ENCODE data around the gene EPB41L4B. TPM values are rescaled to one million over a fixed set of nuclear protein-coding genes. Genes with fewer than 3 reads are reported as not detected.

The EPB41L4B gene
- polyA plus RNA-seq, 10 donors: 4.0 to 12.7 (median 8.8) TPM

GRCh38 chr9:109205526-109205925 lies 115.3 kb downstream of the EPB41L4B start:
- no peak for DNase-seq

DNA sequence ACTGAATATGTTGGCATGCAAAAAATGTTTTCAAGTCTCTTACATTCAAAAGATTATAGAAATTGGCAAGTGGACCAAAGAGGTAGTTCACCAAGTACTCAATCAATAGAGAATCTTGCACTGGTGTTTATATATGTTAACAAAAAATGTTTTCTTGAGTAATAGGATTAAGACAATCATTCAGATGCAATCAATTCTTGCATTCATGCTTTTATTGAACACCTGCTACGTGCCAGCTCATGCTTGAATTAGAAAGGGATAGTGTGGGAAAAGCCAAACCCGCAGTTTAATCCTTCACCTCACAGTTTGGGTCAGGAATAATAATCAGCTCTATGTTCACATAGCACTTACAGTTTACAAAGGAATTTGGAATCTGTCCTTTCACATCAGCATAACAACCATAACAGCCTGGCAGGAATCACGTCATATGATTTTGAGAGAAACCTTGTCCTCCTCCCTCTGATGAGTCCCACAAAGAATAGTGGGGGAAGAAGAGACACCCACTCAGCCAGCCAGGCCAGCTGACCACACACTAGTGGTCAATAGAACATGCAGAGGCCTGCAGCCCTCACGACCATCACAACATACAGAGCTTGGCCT lies 117.0 kb downstream of the EPB41L4B start:
- DNase-seq: no peak

- DNase-seq: no peak
Observed at GRCh38 chr9:109199676-109200075, 121.2 kb downstream of the EPB41L4B start.

DNA sequence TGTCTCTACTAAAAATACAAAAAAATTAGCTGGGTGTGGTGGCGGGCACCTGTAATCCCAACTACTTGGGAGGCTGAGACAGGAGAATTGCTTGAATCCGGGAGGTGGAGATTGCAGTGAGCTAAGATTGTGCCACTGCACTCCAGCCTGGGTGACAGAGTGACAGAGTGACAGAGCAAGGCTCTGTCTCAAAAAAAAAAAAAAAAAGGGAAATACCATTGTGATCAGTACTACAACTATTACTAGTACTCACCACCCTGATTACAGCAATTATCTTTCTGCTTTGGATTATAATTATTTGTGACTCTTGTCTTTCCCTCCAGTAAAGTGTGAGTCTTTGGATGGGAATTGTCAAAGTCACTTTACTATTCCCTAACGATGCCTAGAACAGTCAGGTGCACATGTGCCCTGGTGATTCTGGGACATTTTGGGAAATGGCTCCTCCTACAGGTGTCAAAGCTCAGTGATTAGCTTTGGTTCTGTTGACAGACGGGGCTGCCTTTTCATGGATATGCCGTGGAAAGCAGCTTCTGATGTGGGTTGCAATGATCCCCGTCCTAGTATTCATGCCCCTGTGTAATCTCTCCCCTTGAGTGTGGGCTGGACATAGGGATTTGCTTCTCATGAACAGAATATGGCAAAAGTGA lies 122.0 kb downstream of the EPB41L4B start:
- no peak for DNase-seq

GRCh38 chr9:109193974-109194556 lies 126.8 kb downstream of the EPB41L4B start:
- no peak for DNase-seq

DNA sequence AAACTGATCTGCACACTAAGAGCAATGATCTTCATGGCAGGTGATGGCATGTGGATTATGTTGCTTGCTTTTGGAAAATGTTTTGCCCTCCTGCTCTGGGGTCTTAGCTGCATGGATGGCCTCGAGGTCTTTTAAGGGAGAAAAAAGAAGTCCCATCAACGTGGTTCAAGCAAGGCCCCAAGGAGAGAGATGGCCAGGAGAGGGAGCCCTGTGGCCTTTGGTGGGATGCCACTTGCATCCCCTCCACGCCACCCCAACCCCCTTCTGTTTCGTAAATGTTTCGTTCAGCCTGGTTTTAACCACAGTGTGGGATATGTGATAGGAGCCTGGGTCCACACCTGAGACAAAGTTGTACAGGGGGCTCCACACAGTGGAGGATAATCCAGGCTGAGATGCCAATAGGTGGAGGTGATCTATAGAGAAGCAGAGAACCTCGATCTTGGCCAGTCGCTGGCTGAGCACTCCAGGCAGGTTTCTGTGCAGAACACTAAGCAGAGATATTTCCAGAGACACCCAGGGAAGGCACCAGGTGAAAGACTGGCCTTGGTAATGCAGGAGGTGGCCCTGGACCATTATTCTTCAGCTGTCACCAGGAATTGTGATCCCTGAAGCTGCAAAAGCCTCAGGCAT lies 128.0 kb downstream of the EPB41L4B start:
- DNase-seq: no peak

DNA sequence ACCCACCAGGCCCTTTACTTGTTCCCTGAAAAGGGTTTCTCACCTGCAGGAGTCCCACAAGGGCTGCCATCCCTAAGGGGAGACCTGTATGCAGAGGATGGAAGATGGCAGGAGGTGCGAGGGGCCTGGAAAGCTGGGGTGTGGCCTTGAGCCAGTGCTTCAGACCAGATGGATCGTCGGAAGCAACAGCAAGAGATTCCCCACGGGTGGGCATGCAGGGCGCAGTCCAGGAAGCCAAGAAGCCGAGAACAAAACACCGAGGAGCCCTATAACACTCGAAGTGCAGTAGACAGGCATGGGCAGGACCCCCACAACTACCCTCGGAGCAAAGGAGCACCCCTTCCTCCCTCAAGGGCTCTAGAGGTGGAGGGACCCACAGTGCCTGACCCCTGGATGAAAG lies 129.1 kb downstream of the EPB41L4B start:
- DNase-seq: no peak

GRCh38 chr9:109190151-109190550 lies 130.7 kb downstream of the EPB41L4B start:
- DNase-seq: no peak

DNA sequence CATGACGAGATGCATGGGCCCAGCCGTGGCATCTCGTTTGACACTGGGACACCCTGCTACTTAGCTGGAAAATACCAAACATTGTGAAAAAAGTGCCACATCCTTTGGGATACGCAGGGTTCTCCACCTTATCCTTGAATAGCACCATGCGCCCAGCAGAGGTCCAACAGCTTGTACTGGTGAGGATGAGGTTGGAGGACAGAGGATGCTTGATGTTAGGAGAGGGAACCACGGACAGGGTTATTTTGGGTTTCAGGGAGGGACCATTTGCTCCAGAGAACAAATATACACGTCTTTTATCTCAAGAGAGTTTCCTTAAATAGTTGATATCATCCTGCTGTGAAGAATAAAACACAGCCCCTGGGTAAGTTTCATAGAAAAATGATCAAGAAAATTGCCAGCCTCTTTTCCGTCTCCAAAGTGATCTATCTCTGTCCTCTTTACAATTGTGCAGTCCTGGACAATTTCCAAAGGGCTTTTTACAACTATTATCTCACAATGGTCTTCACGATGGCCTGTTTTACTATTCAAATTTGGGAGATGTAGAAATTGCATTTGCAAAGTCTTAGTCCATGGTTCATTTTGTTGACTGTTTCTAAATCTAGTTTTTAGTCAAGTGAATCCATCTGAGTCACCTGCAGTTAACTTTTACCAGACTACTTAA lies 133.9 kb downstream of the EPB41L4B start:
- no peak for DNase-seq

GRCh38 chr9:109182940-109183798 lies 137.7 kb downstream of the EPB41L4B start:
- DNase-seq: no peak

DNA sequence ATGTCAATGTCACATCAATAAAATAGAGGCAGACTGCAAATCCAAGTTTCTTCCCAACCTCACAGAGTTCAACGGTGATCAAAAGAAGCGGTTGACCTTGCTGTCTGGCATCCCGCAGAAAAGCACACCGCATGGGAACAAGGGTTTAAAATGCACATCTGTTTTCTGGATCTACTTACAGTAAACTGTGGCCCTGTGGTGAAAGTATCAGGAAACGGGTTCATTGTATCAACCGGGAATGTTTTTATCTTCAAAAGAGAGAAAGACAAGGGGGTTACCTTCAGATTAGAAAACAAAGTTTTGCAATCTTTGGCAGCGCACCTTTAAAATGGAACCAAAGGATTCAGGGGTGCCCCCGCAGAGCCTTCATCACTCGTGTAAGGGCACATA lies 138.3 kb downstream of the EPB41L4B start:
- DNase-seq: no peak

- no peak for DNase-seq
Observed at GRCh38 chr9:109181284-109181683, 139.6 kb downstream of the EPB41L4B start.

DNA sequence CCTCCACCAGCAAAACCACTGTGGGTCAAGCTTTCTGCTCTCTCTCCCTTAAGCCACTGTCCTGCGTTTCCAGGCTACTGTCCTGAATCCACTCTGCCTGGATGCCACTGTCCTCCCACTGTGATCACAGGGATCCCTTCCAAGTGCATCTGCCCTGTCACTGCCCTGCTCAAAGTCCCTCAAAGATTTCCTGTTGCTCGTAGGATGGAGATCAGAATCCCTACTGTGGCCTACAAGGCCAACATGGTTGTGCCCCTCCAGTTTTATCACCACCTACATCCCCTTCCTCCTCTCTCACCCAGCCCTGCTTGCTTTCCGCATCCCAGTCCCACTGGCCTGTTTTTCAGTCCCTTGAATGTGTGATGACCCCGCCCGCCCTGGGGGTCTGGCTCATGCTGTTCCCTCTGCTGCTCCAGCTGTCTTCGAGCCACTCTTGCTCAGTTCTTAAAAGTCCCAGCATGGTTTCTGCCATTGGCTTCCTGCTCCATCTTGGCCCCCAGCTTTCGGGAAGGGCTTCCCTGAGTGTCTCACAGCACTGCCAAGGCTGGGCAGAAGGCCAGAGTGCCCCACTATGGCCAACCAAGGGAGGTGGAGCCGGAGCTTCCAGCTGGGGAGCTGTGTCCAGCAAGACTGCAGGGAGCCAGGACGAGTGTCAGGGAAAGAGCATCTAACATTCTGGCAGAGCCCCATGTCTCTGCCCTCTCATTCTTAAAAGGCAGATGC lies 140.9 kb downstream of the EPB41L4B start:
- no peak for DNase-seq

DNA sequence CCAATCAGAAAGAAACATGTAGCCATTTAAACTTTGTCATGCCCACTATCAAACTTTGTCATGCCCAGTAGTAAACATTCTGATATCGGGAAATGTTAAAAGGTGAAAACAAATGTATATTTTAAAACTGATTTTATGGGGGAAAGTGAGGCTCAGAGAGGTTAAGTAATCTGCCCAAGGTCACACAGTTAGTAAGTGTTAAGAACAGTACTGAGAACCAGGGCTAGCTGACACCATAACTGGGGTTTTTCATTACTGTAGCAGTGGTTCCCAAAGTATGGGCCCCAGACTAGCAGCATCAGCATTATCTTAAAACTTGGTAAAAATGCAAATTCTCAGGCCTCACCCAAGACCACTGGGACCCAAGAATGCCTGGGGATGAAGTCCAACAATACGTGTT lies 143.9 kb downstream of the EPB41L4B start:
- no peak for DNase-seq

DNA sequence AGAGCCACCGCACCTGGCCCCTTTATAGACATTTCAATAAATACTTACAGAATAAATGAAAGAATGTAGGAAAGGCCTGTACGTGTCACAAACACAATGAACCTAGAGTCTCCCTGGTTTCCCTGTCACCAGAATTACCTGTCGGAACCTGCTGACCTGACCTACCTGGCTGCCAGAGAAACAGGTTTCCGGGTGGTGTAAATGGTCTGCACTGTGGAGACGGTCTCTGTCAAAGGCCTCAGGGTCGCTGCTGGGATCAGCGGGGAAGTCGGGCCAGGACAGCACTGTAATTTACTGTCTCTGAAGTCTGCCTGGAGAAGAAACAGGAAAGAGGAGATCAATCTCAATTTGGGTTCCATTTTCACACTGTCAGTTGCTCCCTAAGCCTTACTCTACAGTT lies 144.5 kb downstream of the EPB41L4B start:
- no peak for DNase-seq

DNA sequence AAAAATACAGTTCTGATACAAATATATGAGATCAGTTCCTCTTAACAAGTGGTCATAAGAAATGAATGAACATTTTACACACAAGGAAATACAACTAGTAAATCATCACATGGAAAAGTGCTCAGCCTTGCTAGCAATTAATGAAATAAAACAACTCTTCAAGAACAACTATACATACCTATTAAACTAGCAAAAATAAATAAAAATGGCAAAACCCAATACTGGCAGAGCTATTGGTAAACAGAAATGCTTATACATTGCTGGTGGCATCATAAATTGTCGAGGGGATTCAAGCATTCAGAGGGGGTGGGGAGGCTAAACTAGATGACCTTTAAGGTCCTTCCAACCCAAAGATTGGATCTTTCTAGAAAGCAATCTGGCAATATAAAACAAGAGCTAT lies 147.9 kb downstream of the EPB41L4B start:
- no peak for DNase-seq

DNA sequence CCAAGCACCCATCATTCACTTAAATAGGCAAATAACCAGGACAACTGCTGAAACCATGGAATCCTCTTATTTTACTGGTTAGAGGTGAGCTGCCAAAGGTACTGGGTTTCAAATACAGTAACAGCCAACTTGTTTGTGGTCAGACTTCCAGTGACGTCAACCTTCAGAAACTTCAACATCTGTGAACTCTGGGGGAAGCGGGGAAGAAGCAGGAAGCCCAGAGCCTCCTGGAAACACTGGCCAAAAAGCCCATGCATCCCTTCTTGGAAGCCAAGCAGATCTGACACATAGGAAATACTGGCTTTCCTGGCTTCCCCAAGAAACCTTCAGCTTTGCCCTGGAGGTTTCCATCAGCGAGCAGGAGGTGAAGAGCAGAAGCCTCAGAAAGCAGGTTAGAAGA lies 148.9 kb downstream of the EPB41L4B start:
- DNase-seq: peak in 2 of 3 donors; percentile 20 to 24

DNA sequence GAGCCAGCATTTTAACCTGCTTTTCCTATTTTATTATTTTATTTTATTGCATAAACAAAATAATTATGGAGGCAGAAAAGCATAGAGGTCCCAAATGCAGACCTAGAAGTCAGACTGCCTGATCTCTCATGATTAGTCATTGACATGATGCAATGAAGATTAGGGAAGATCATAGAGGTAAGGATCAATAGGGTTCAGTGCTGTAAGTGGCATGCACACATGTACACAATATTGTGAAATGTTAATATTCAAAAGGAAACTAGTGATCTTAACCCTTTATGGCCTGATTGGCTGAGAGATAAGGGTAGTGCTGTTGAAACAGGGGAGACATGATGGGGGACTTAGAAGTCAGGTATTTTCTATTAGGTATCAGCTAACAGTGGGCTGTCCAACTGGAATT lies 152.7 kb downstream of the EPB41L4B start:
- no peak for DNase-seq

GRCh38 chr9:109167716-109168115 lies 153.1 kb downstream of the EPB41L4B start:
- no peak for DNase-seq

- peak in 2 of 3 donors; percentile 13 to 60 for DNase-seq
Observed at GRCh38 chr9:109166771-109167601, 153.9 kb downstream of the EPB41L4B start, which contains the start of gene FRRS1L. TSS of gene FRRS1L (minus strand) at chr9:109167249. CDS start at chr9:109167138, 111 bp downstream.

All from muscle of back (tissue), 11 donors.